ENCODE data around the gene MAPKAP1.

Gene MAPKAP1

DNA sequence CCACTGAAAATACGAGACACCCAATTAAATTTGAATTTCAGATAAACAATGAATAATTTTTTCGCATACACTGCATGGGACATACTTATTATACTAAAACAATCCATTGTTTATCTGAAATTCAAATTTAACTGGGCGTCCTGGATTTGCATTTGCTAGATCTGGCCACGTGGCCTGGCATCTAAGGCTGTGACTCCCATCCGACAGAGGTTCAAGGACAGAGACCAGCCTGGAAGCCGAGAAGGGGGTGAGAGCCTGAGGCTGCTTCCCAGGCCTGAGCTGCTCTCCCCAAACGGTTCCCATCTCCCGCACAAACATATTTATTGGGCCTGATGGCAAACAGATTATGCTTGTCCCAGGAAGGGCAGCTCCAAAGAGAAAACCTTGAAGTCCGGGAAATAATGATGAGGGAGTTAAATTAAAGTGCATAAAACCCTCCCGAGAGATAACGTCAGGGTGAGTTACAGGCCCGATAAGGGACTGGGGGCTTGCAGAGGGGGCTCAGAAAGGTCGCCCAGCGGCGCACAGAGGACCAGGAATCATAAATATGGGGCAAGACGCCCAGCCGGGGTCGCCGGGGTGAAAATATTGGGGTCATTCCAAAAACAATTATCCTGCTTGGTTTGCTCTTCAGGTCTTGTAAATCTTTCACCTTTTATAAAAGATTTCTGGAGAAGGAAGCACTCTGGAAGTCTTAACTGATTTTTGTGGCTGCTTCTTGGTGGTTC lies 281.7 kb downstream of the MAPKAP1 start:
- POLR2A ChIA-PET (ENCODE audit: low non-redundant PET), result no interaction called here
- CTCF ChIA-PET, result no interaction called here
- DNase-seq (ENCODE audit: low spot score), result no peak
- no peak for TF ChIP-seq CTCF (conservative IDR thresholded peaks at IDR 0.05; ENCODE audit: low read depth)
- H3K27ac ChIP-seq, result no peak overlapping the region

DNA sequence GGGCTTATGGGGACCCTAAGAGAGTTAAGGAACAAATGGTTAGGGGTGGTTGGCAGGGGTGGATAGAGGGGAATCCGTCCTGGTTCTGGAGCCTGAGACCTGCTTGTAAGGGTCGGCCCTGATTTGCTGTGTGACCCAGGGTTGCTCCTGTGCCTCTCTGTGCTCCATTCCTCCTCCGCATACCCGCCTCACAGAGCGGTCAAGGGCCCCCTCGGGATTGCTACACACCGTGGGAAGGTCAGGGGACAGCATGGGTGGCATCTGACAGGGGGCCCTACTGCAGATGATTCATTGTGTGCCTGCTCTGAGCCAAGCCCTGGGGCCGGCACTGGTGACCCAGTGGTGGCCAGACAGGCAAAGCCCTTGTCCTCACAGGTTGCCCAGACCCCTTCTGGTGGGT lies 283.0 kb downstream of the MAPKAP1 start:
- DNase-seq (ENCODE audit: low spot score), result no peak
- ChIA-PET POLR2A (ENCODE audit: low non-redundant PET) (no interaction called here), CTCF (interaction anchor here (0.9 kb wide), 1 partner anchor 16 kb away, joined by 7 read pairs; no protein-coding TSS in a partner anchor)
- TF ChIP-seq CTCF (conservative IDR thresholded peaks at IDR 0.05; ENCODE audit: low read depth), result no peak
- H3K27ac ChIP-seq, result no peak overlapping the region

DNA sequence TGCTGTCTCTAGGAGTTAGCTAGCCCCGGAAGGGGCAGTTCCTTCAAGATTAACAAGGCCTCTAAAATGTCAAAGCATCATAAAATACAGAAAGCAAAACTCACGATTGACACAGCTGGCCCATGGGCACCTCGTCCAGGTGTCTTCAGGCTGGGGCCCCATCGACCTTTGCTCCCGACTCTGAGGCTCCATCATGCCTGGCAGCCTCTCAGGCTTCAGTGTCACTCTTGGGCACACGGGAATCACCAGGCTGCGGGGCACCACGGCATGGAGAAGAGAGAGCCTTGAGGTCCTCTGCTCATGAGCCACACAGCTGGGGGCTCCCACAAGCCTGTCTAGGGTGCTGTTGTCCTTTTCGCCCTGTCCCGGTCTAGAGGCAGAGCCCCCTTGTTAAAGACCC lies 284.2 kb downstream of the MAPKAP1 start:
- POLR2A ChIA-PET (ENCODE audit: low non-redundant PET), result no interaction called here

GRCh38 chr9:125421591-125422181 lies 285.3 kb downstream of the MAPKAP1 start:
- TF ChIP-seq CTCF (conservative IDR thresholded peaks at IDR 0.05; ENCODE audit: low read depth), result no peak
- no peak overlapping the region for H3K27ac ChIP-seq
- DNase-seq (ENCODE audit: low spot score), result no peak
- CTCF ChIA-PET, result interaction anchor here (1.2 kb wide), 1 partner anchor 14 kb away, joined by 4 read pairs; no protein-coding TSS in a partner anchor
- POLR2A ChIA-PET (ENCODE audit: low non-redundant PET), result no interaction called here

More for the DNA sequence above, 284.2 kb downstream of the MAPKAP1 start:
- TF ChIP-seq CTCF (conservative IDR thresholded peaks at IDR 0.05; ENCODE audit: low read depth), result no peak
- CTCF ChIA-PET, result interaction anchor here (0.9 kb wide), 1 partner anchor 15 kb away, joined by 7 read pairs; no protein-coding TSS in a partner anchor
- DNase-seq (ENCODE audit: low spot score), result no peak
- no peak overlapping the region for H3K27ac ChIP-seq

DNA sequence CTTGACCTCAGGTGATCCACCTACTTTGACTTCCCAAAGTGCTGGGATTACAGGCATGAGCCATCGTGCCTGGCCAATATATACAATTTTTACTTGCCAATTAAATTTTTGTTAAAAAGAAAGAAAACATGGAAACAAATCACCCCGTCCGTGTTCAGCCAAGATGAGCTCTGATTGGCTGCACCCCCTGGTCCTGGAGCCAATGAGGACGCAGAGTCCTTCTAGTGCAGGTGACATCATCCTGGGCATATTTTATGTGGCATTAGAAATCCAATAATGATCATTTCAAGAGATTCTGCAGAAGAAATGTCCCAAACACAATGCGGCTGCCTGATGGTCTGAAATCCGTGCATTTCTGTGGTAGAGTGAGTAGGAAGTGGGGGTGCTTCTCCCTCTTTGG lies 285.8 kb downstream of the MAPKAP1 start:
- CTCF ChIA-PET, result interaction anchor here (0.7 to 1.2 kb wide), 2 partner anchors 13 to 631 kb away, joined by 3 to 4 read pairs; no protein-coding TSS in a partner anchor
- POLR2A ChIA-PET (ENCODE audit: low non-redundant PET), result no interaction called here
- TF ChIP-seq CTCF (conservative IDR thresholded peaks at IDR 0.05; ENCODE audit: low read depth), result no peak
- DNase-seq (ENCODE audit: low spot score), result no peak
- H3K27ac ChIP-seq, result no peak overlapping the region

- TF ChIP-seq CTCF (conservative IDR thresholded peaks at IDR 0.05; ENCODE audit: low read depth), result no peak
- DNase-seq (ENCODE audit: low spot score), result no peak
- no peak overlapping the region for H3K27ac ChIP-seq
- POLR2A ChIA-PET (ENCODE audit: low non-redundant PET), result no interaction called here
- CTCF ChIA-PET, result no interaction called here
These were observed 288.6 kb downstream of the MAPKAP1 start for GRCh38 chr9:125418404-125418803.

Measured in RWPE1 (cell line).